PC-9 (cell line): Measurements from ENCODE around the gene SLC24A1. TPM values are rescaled to one million over a fixed set of nuclear protein-coding genes. Genes with fewer than 3 reads are reported as not detected.

Experiments
- BruUV-seq: library from RNA; stranded (reverse); fragments of 400-500 nt; replicated peaks from 2 replicates; lab custom pipeline; 2021; lab: Mats Ljungman, UMichigan
- CTCF ChIA-PET: fragments of 300-600 bp; sonication (Branson Sonifier 250); formaldehyde crosslinking; loops from one replicate; lab custom pipeline; 2022; ENCODE audit warnings: antibody characterized with exemption; lab: Charles Lee
- POLR2A ChIA-PET: fragments of 300-600 bp; sonication (Branson Sonifier 250); formaldehyde crosslinking; loops from one replicate; lab custom pipeline; 2022; ENCODE audit warnings: antibody characterized with exemption; ENCODE audit not compliant: unreplicated experiment; lab: Charles Lee
- DNase-seq, 2 experiments: peaks; one replicate each; pipeline versions ENCODE4 v3.0.0 to v3.0.0-alpha.2; 2015 to 2022; ENCODE audit warnings: mixed read lengths in 1 of 2
- H2AFZ ChIP-seq: fragments of 200-600 bp; sonication (generic); 2 replicates; pipeline ENCODE4 v1.8.1; 2017; ENCODE audit warnings: antibody characterized with exemption
- H3F3A ChIP-seq: fragments of 200-600 bp; sonication (generic); 2 replicates; pipeline ENCODE4 v1.8.1; 2017; ENCODE audit warnings: antibody characterized with exemption, mild to moderate bottlenecking, low read depth; ENCODE audit not compliant: insufficient read depth
- H3K27ac ChIP-seq: fragments of 200-600 bp; sonication (generic); 2 replicates; pipeline ENCODE4 v1.6.1; 2016; ENCODE audit warnings: mixed run types
- H3K27me3 ChIP-seq: fragments of 200-600 bp; sonication (generic); 2 replicates; pipeline ENCODE4 v1.6.1; 2016; ENCODE audit warnings: low read depth, mixed run types; ENCODE audit not compliant: insufficient read depth
- H3K36me3 ChIP-seq: fragments of 200-600 bp; sonication (generic); 2 replicates; pipeline ENCODE4 v1.6.1; 2016; ENCODE audit warnings: low read depth, mixed run types
- H3K4me1 ChIP-seq: fragments of 200-600 bp; sonication (generic); replicated peaks from 2 replicates; pipeline ENCODE4 v1.6.1; 2016; ENCODE audit warnings: mixed run types; ENCODE audit not compliant: insufficient read depth
- H3K4me2 ChIP-seq: fragments of 200-600 bp; sonication (generic); 2 replicates; pipeline ENCODE4 v1.6.1; 2017; ENCODE audit warnings: mixed run types
- H3K4me3 ChIP-seq: fragments of 200-600 bp; sonication (generic); 2 replicates; pipeline ENCODE4 v1.6.1; 2016; ENCODE audit warnings: mixed run types
- H3K79me2 ChIP-seq: fragments of 200-600 bp; sonication (generic); 2 replicates; pipeline ENCODE4 v1.6.1; 2017; ENCODE audit warnings: low read depth, mixed run types
- H3K9me2 ChIP-seq: fragments of 200-600 bp; sonication (generic); 2 replicates; pipeline ENCODE4 v1.8.1; 2017; ENCODE audit warnings: mild to moderate bottlenecking; ENCODE audit not compliant: insufficient read depth
- H3K9me3 ChIP-seq: fragments of 200-600 bp; sonication (generic); 2 replicates; pipeline ENCODE4 v1.8.1; 2016; ENCODE audit warnings: low read depth; ENCODE audit not compliant: insufficient read depth
- H4K20me1 ChIP-seq: fragments of 200-600 bp; sonication (generic); 2 replicates; pipeline ENCODE4 v1.8.1; 2017; ENCODE audit not compliant: insufficient read depth
- CTCF ChIP-seq: fragments of 200-600 bp; sonication (generic); conservative IDR thresholded peaks from 2 replicates; pipeline ENCODE4 v1.6.1; 2017; ENCODE audit warnings: mixed run types, antibody characterized with exemption, mild to moderate bottlenecking, moderate library complexity
- EZH2 ChIP-seq: fragments of 200-600 bp; sonication (generic); IDR thresholded peaks from 2 replicates; pipeline ENCODE4 v1.8.0; 2017; ENCODE audit warnings: antibody characterized with exemption, low read depth
- intact Hi-C: fragments of 100-400 bp; cut with micrococcal nuclease; formaldehyde crosslinking; loops from one replicate; pipeline ENCODE4 v1.10.0; 2022; ENCODE audit not compliant: unreplicated experiment
- total RNA-seq: library from RNA; stranded (reverse); gene quantifications from 2 replicates; pipeline ENCODE4 v1.2.3, GENCODE V29; 2021

Gene SLC24A1
- total RNA-seq, 1 experiment from 2014 or later = 22.5 TPM

GRCh38 chr15:65580287-65580686, 41.5 kb upstream of the SLC24A1 start:
- H2AFZ ChIP-seq = no peak overlapping the region
- H3K4me2 ChIP-seq = no peak overlapping the region
- H3K36me3 ChIP-seq = peaks cover 7% of the 10 kb centered on the region; the same call in 1 of the 2 replicates
- no peak overlapping the region for H3K4me3 ChIP-seq
- DNase-seq = no peak
- no peak for TF ChIP-seq EZH2
- no peak for TF ChIP-seq CTCF
- intact Hi-C loops = no loop called here
- ChIA-PET CTCF (interaction anchor here (0.5 to 0.6 kb wide), 2 partner anchors 105 to 150 kb away, joined by 3 to 4 read pairs; no protein-coding TSS in a partner anchor), POLR2A (no interaction called here)
- H3K79me2 ChIP-seq = no peaks in the 10 kb centered on the region
- no peaks in the 10 kb centered on the region for H3K9me3 ChIP-seq
- peaks cover 17% of the 10 kb centered on the region; the same call in 1 of the 2 replicates for H3F3A ChIP-seq
- no peaks in the 10 kb centered on the region for H3K27me3 ChIP-seq
- H4K20me1 ChIP-seq = no peaks in the 10 kb centered on the region
- no peaks in the 10 kb centered on the region for H3K9me2 ChIP-seq
- H3K4me1 ChIP-seq = no peaks in the 10 kb centered on the region
- no peak overlapping the region for H3K27ac ChIP-seq
- BruUV-seq = no TSS peak

- no peak overlapping the region for H3K4me2 ChIP-seq
- peaks cover 7% of the 10 kb centered on the region; the same call in 1 of the 2 replicates for H3K36me3 ChIP-seq
- CTCF ChIA-PET = no interaction called here
- POLR2A ChIA-PET = no interaction called here
- H3K4me1 ChIP-seq = no peaks in the 10 kb centered on the region
- intact Hi-C loops = no loop called here
- H3K79me2 ChIP-seq = no peaks in the 10 kb centered on the region
- DNase-seq = no peak
- TF ChIP-seq EZH2 (no peak), CTCF (no peak)
- no peaks in the 10 kb centered on the region for H3K27me3 ChIP-seq
- BruUV-seq = no TSS peak
- no peak overlapping the region for H2AFZ ChIP-seq
- no peaks in the 10 kb centered on the region for H3K9me3 ChIP-seq
- H3K9me2 ChIP-seq = no peaks in the 10 kb centered on the region
- no peak overlapping the region for H3K4me3 ChIP-seq
- peaks cover 3% of the 10 kb centered on the region; the same call in 1 of the 2 replicates for H3F3A ChIP-seq
- no peak overlapping the region for H3K27ac ChIP-seq
- H4K20me1 ChIP-seq = no peaks in the 10 kb centered on the region
These were observed 38.0 kb upstream of the SLC24A1 start for GRCh38 chr15:65583701-65584100.

GRCh38 chr15:65584241-65584640, 37.5 kb upstream of the SLC24A1 start:
- DNase-seq = no peak
- Histone ChIP-seq H3F3A (peaks cover 3% of the 10 kb centered on the region; the same call in 1 of the 2 replicates), H3K79me2 (no peaks in the 10 kb centered on the region), H4K20me1 (no peaks in the 10 kb centered on the region), H3K27ac (no peak overlapping the region), H3K4me3 (no peak overlapping the region), H3K4me2 (no peak overlapping the region), H3K27me3 (no peaks in the 10 kb centered on the region), H3K9me3 (no peaks in the 10 kb centered on the region), H3K4me1 (no peaks in the 10 kb centered on the region), H3K9me2 (no peaks in the 10 kb centered on the region), H3K36me3 (peaks cover 5% of the 10 kb centered on the region; the same call in 1 of the 2 replicates), H2AFZ (no peak overlapping the region)
- no TSS peak for BruUV-seq
- intact Hi-C loops = no loop called here
- ChIA-PET CTCF (no interaction called here), POLR2A (no interaction called here)
- TF ChIP-seq EZH2 (no peak), CTCF (no peak)
